GM12864 (cell line): ENCODE results near the gene CASP8.
"Not testable (repeated sequence)": the region's sequence is repeated elsewhere in the genome, so short reads cannot be mapped to it uniquely, and the experiment has no call there.

Experiments used
- DNase-seq: peaks from one replicate; pipeline ENCODE4 v3.0.0-alpha.2; 2011; ENCODE audit warnings: low read depth
- H3K4me3 ChIP-seq: 2 replicates; pipeline ENCODE4 v1.5.1; 2011; ENCODE audit warnings: mild to moderate bottlenecking, low read depth, low read length, control low read depth
- CTCF ChIP-seq: IDR thresholded peaks from 2 replicates; pipeline ENCODE4 v1.5.1; 2011; ENCODE audit warnings: low read depth, mild to moderate bottlenecking, moderate library complexity, low read length, control low read depth, inconsistent platforms; ENCODE audit errors: missing control alignments

Gene CASP8

GRCh38 chr2:201233812-201234662 is 26.3 kb upstream of the CASP8 start:
- TF ChIP-seq CTCF: no peak
- DNase-seq: no peak
- peak overlapping the region; percentile 75 for H3K4me3 ChIP-seq

- H3K4me3 ChIP-seq: peak overlapping the region; percentile 75
- DNase-seq: no peak
- no peak for TF ChIP-seq CTCF
These were observed 25.6 kb upstream of the CASP8 start for GRCh38 chr2:201234663-201235135.

GRCh38 chr2:201235860-201236811 is 24.2 kb upstream of the CASP8 start:
- no peak for DNase-seq
- peak; percentile 45 for TF ChIP-seq CTCF
- no peak overlapping the region for H3K4me3 ChIP-seq

GRCh38 chr2:201237486-201238123 is 22.7 kb upstream of the CASP8 start:
- no peak for DNase-seq
- H3K4me3 ChIP-seq: no peak overlapping the region
- TF ChIP-seq CTCF: no peak

GRCh38 chr2:201239167-201239935 is 21.0 kb upstream of the CASP8 start:
- not testable (repeated sequence) for DNase-seq, H3K4me3 ChIP-seq

GRCh38 chr2:201242571-201243277 is 17.6 kb upstream of the CASP8 start:
- DNase-seq: no peak
- H3K4me3 ChIP-seq: no peak overlapping the region
- TF ChIP-seq CTCF: no peak
